PC-9 (cell line): ENCODE data around the gene DCAKD.

Experiments
- EZH2 ChIP-seq: fragments of 200-600 bp; sonication (generic); IDR thresholded peaks from 2 replicates; pipeline ENCODE4 v1.8.0; 2017; ENCODE audit warnings: antibody characterized with exemption, low read depth
- TF ChIP-seq, protein P1 (sequence below): fragments of 200-600 bp; sonication (generic); conservative IDR thresholded peaks from 2 replicates; pipeline ENCODE4 v1.6.1; 2017; ENCODE audit warnings: mixed run types, antibody characterized with exemption, mild to moderate bottlenecking, moderate library complexity

DNA sequence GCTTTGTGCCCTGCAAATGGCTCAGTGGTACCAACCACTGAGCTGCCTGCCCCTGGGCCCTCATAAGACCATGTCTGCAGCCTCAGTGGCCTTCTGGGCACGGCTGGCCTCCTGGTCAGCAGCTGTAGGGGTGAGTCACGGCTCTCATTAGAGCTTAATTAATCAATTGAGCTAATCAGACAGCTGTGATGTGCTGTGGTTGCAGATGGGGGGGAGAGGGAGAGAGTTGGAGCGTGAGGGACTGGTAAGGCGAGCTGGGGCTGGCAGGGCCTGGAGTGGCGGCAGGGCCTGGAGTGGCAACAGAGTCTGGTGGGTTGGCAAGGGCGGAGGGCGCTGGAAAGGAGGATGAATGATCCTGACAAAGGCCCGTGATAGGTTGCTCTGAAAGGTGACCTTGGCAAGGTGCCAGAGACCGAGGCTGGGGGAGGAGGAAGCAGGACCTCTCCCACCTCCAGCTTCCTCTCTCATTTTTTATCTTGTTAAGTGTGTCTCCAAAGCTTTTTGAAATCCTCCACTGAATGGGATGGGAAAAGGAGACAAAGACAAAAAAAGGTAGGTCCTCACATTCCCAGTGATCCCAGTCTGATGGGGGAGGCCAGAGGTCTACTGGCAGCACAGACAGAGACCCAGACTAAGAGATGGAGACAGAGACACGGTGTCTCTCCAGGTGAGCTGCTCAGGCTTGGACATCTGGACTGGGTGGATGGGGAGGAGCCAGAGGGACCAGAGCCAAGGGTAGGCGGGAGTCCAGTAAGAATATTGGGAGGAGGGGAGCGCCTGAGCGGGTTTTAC, 41.6 kb downstream of the DCAKD start:
- TF ChIP-seq EZH2 = no peak
- TF ChIP-seq, protein P1, sequence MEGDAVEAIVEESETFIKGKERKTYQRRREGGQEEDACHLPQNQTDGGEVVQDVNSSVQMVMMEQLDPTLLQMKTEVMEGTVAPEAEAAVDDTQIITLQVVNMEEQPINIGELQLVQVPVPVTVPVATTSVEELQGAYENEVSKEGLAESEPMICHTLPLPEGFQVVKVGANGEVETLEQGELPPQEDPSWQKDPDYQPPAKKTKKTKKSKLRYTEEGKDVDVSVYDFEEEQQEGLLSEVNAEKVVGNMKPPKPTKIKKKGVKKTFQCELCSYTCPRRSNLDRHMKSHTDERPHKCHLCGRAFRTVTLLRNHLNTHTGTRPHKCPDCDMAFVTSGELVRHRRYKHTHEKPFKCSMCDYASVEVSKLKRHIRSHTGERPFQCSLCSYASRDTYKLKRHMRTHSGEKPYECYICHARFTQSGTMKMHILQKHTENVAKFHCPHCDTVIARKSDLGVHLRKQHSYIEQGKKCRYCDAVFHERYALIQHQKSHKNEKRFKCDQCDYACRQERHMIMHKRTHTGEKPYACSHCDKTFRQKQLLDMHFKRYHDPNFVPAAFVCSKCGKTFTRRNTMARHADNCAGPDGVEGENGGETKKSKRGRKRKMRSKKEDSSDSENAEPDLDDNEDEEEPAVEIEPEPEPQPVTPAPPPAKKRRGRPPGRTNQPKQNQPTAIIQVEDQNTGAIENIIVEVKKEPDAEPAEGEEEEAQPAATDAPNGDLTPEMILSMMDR = no peak
